HepG2 (cell line): ENCODE data around the gene LYPD4. TPM values are rescaled to one million over a fixed set of nuclear protein-coding genes. Genes with fewer than 3 reads are reported as not detected.

Experiments
- IKZF4 ChIP-seq: sonication (generic); formaldehyde crosslinking; IDR thresholded peaks from 2 replicates; pipeline ENCODE4 v1.5.1; 2020; ENCODE audit warnings: borderline replicate concordance, mild to moderate bottlenecking, low read depth, missing genetic modification reagents; ENCODE audit errors: not compliant biosample characterization
- MIER3 ChIP-seq: IDR thresholded peaks from 2 replicates; pipeline ENCODE4 v1.6.1; 2016; ENCODE audit warnings: missing compliant biosample characterization, borderline replicate concordance
- POLR2G ChIP-seq: fragments of 200-400 bp; formaldehyde crosslinking; IDR thresholded peaks from 2 replicates; pipeline ENCODE4 v1.6.1; 2018; ENCODE audit warnings: mild to moderate bottlenecking, low read depth, low read length, moderate library complexity
- SSRP1 ChIP-seq: IDR thresholded peaks from 2 replicates; pipeline ENCODE4 v1.6.1; 2016; ENCODE audit warnings: control low read depth
- polyA plus RNA-seq, 8 experiments: library from polyadenylated mRNA; depleted of rRNA in 3 of 8; stranded (reverse) in 7 of 8; unstranded in 1 of 8; fragments of >200 nt; fragmentation: Illumina TruSeq in 4 of 8; extraction: Trizol in 4 of 8; gene quantifications; 2 replicates each; pipeline versions ENCODE4 v1.2.1 to v1.2.3, GENCODE V29; 2011 to 2016; ENCODE audit warnings: low read depth in 4 of 8, missing spikeins in 1 of 8, mixed read lengths in 1 of 8; ENCODE audit not compliant: insufficient read depth in 1 of 8
- total RNA-seq, 5 experiments: library from RNA; depleted of rRNA; stranded (reverse); fragments of >200 nt; fragmentation: Illumina TruSeq; extraction: Trizol; gene quantifications; 2 replicates each; pipeline ENCODE4 v1.2.3, GENCODE V29; 2016; ENCODE audit warnings: low read depth in 1 of 5
- TF ChIP-seq, protein P1 (sequence below): sonication (generic); formaldehyde crosslinking; IDR thresholded peaks from 2 replicates; pipeline ENCODE4 v1.8.0; 2022; ENCODE audit warnings: mild to moderate bottlenecking, missing genetic modification reagents; ENCODE audit not compliant: insufficient replicate concordance
- TF ChIP-seq, protein P2 (sequence below): sonication (generic); formaldehyde crosslinking; IDR thresholded peaks from 2 replicates; pipeline ENCODE4 v1.4.0; 2020; ENCODE audit warnings: missing genetic modification reagents, borderline replicate concordance

LYPD4 gene
- total and polyA plus RNA-seq, 2 of the 13 experiments (the other 11 are each of a cell fraction or from before 2014, with no cell fraction given): not detected

DNA sequence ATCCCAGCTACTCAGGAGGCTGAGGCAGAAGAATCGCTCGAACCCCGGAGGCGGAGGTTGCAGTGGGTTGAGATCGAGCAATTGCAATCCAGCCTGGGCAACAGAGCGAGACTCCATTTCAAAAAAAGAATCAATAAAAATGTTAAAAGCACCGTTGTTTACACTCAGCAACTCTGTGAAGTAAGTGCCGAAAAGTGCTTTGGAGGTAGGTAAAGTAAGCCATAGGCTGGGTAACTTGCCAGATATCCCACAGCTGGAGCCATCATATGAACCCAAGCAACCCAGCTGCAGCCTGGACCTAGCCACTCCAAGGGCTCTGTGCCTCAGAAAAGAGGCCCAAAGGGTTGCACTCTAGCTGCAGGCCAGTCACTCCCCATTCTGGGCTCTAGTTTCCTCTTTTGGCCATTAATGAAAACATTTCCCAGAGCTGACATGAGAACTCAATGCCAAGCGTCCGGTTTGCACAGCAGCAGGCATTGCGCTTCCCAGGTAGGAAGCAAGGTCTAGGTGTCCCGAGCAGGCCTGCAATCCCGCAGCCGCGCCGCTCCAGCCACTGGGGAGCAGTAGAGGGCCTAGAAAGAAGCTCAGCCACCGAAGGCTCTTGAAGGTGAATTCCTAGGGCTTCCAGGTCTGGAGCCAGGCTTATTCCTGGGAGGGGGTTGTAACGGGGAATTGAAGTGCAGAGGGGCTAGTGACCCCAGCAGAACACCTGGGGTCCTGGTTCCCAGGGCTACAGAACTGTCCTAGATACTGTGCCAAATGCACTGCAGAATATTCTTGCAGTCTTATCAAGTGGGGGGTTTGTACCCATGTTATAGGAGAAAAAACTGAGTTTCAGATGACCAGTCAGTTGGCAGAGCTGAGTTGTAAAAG, 28.5 kb upstream of the LYPD4 start (continued):
- TF ChIP-seq IKZF4 (CRISPR knock-in tag): no peak
- TF ChIP-seq, protein P1, sequence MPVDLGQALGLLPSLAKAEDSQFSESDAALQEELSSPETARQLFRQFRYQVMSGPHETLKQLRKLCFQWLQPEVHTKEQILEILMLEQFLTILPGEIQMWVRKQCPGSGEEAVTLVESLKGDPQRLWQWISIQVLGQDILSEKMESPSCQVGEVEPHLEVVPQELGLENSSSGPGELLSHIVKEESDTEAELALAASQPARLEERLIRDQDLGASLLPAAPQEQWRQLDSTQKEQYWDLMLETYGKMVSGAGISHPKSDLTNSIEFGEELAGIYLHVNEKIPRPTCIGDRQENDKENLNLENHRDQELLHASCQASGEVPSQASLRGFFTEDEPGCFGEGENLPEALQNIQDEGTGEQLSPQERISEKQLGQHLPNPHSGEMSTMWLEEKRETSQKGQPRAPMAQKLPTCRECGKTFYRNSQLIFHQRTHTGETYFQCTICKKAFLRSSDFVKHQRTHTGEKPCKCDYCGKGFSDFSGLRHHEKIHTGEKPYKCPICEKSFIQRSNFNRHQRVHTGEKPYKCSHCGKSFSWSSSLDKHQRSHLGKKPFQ (CRISPR knock-in tag): no peak
- TF ChIP-seq, protein P2, sequence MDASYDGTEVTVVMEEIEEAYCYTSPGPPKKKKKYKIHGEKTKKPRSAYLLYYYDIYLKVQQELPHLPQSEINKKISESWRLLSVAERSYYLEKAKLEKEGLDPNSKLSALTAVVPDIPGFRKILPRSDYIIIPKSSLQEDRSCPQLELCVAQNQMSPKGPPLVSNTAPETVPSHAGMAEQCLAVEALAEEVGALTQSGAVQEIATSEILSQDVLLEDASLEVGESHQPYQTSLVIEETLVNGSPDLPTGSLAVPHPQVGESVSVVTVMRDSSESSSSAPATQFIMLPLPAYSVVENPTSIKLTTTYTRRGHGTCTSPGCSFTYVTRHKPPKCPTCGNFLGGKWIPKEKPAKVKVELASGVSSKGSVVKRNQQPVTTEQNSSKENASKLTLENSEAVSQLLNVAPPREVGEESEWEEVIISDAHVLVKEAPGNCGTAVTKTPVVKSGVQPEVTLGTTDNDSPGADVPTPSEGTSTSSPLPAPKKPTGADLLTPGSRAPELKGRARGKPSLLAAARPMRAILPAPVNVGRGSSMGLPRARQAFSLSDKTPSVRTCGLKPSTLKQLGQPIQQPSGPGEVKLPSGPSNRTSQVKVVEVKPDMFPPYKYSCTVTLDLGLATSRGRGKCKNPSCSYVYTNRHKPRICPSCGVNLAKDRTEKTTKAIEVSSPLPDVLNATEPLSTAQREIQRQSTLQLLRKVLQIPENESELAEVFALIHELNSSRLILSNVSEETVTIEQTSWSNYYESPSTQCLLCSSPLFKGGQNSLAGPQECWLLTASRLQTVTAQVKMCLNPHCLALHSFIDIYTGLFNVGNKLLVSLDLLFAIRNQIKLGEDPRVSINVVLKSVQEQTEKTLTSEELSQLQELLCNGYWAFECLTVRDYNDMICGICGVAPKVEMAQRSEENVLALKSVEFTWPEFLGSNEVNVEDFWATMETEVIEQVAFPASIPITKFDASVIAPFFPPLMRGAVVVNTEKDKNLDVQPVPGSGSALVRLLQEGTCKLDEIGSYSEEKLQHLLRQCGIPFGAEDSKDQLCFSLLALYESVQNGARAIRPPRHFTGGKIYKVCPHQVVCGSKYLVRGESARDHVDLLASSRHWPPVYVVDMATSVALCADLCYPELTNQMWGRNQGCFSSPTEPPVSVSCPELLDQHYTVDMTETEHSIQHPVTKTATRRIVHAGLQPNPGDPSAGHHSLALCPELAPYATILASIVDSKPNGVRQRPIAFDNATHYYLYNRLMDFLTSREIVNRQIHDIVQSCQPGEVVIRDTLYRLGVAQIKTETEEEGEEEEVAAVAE (CRISPR knock-in tag): no peak; the same call in 1 of the 2 replicates
- TF ChIP-seq POLR2G: peak; percentile 75
- TF ChIP-seq SSRP1: peak; percentile 79; the same call in 1 of the 2 replicates
- no peak for TF ChIP-seq MIER3 (CRISPR knock-in tag)
